HCT116 (cell line): ENCODE results near the gene TOLLIP. TPM values are rescaled to one million over a fixed set of nuclear protein-coding genes. Genes with fewer than 3 reads are reported as not detected.

Source experiments
- ATAC-seq: fragments of 200-7000 bp; cut with Tn5 transposase; 2 replicates; pipeline ENCODE4 v1.9.1; 2020; ENCODE audit warnings: mild to moderate bottlenecking, moderate library complexity
- BruUV-seq: library from RNA; stranded (reverse); fragments of 400-500 nt; replicated peaks from 2 replicates; lab custom pipeline; 2021; lab: Mats Ljungman, UMichigan
- CTCF ChIA-PET: fragments of 300-600 bp; sonication (Branson Sonifier 250); formaldehyde crosslinking; loops from one replicate; lab custom pipeline; 2021; ENCODE audit warnings: antibody characterized with exemption; lab: Charles Lee
- POLR2A ChIA-PET: fragments of 300-600, 350-600 bp; sonication (Branson Sonifier 250); formaldehyde crosslinking; loops from one replicate; lab custom pipeline; 2021; ENCODE audit warnings: antibody characterized with exemption; lab: Charles Lee
- RAD21 ChIA-PET, 2 experiments: fragments of 300-600 bp; sonication (Branson Sonifier 250); formaldehyde crosslinking; loops; one replicate each; lab custom pipeline; 2023; ENCODE audit warnings: low total read pairs in 2 of 2; ENCODE audit not compliant: uncharacterized antibody in 2 of 2, unreplicated experiment in 2 of 2, low non-redundant PET in 1 of 2; lab: Charles Lee
- DNase-seq: peaks from one replicate; pipeline ENCODE4 v3.0.0-alpha.2; 2010; ENCODE audit warnings: low read depth, low spot score
- H2AFZ ChIP-seq: fragments of 200-600 bp; shearing (Covaris generic), sonication (generic); 2 replicates; pipeline ENCODE4 v1.6.1; 2017; ENCODE audit warnings: low read depth, mixed run types, mixed read lengths, antibody characterized with exemption, low read length; ENCODE audit not compliant: poor library complexity, severe bottlenecking
- H3K27ac ChIP-seq: 2 replicates; pipeline ENCODE4 v1.5.1; 2012; ENCODE audit warnings: low read depth, low read length
- H3K27me3 ChIP-seq: fragments of 200-600 bp; sonication (generic); 2 replicates; pipeline ENCODE4 v1.6.1; 2016; ENCODE audit warnings: mixed run types, low read length, mixed read lengths; ENCODE audit not compliant: insufficient read depth
- H3K36me3 ChIP-seq, 2 experiments: fragments of 200-500 bp in 1 of 2; fragments of 200-600 bp in 1 of 2; sonication (Bioruptor generic) in 1 of 2; sonication (generic) in 1 of 2; 2 replicates each; pipeline versions ENCODE4 v1.5.1 to v1.6.1; 2014 to 2016; ENCODE audit warnings: low read length in 2 of 2, inconsistent platforms in 1 of 2, mixed read lengths in 1 of 2, mixed run types in 1 of 2; ENCODE audit not compliant: insufficient read depth in 2 of 2, control insufficient read depth in 1 of 2
- H3K4me1 ChIP-seq, 2 experiments: fragments of 200-600 bp in 1 of 2; sonication (generic) in 1 of 2; 2 replicates each; pipeline versions ENCODE4 v1.5.1 to v1.6.1; 2012 to 2017; ENCODE audit warnings: low read length in 2 of 2, inconsistent platforms in 1 of 2, mild to moderate bottlenecking in 1 of 2, mixed read lengths in 1 of 2, mixed run types in 1 of 2, moderate library complexity in 1 of 2; ENCODE audit not compliant: insufficient read depth in 2 of 2, control insufficient read depth in 1 of 2
- H3K4me2 ChIP-seq: fragments of 200-600 bp; sonication (generic); 2 replicates; pipeline ENCODE4 v1.6.1; 2017; ENCODE audit warnings: mixed run types, low read length, mixed read lengths
- H3K4me3 ChIP-seq, 2 experiments: fragments of 200-600 bp in 1 of 2; sonication (generic) in 1 of 2; replicated peaks in 1 of 2; 2 replicates each; pipeline ENCODE4 v1.5.1; 2011 to 2016; ENCODE audit warnings: low read length in 2 of 2, control low read depth in 1 of 2, low read depth in 1 of 2, mild to moderate bottlenecking in 1 of 2, mixed read lengths in 1 of 2, mixed run types in 1 of 2
- H3K79me2 ChIP-seq: fragments of 200-600 bp; sonication (generic); 2 replicates; pipeline ENCODE4 v1.6.1; 2017; ENCODE audit warnings: mild to moderate bottlenecking, mixed run types, low read length, moderate library complexity, mixed read lengths; ENCODE audit not compliant: insufficient read depth
- H3K9ac ChIP-seq: fragments of 200-600 bp; sonication (generic); 2 replicates; pipeline ENCODE4 v1.6.1; 2016; ENCODE audit warnings: low read length, mixed read lengths
- H3K9me2 ChIP-seq: fragments of 200-600 bp; sonication (generic), shearing (Covaris generic); 2 replicates; pipeline ENCODE4 v1.6.1; 2017; ENCODE audit warnings: mixed run types, mild to moderate bottlenecking, moderate library complexity; ENCODE audit not compliant: insufficient read depth
- H3K9me3 ChIP-seq, 2 experiments: fragments of 200-500 bp in 1 of 2; fragments of 200-600 bp in 1 of 2; sonication (Bioruptor generic) in 1 of 2; sonication (generic) in 1 of 2; 2 replicates each; pipeline ENCODE4 v1.6.1; 2014 to 2017; ENCODE audit warnings: low read length in 2 of 2, mixed read lengths in 2 of 2, inconsistent platforms in 1 of 2, low read depth in 1 of 2, mild to moderate bottlenecking in 1 of 2, mixed run types in 1 of 2, moderate library complexity in 1 of 2; ENCODE audit not compliant: control insufficient read depth in 1 of 2, insufficient read depth in 1 of 2
- H4K20me1 ChIP-seq: fragments of 200-600 bp; sonication (generic), shearing (Covaris generic); 2 replicates; pipeline ENCODE4 v1.6.1; 2017; ENCODE audit warnings: mixed run types, mild to moderate bottlenecking, moderate library complexity; ENCODE audit not compliant: insufficient read depth
- CBX3 ChIP-seq: IDR thresholded peaks from 2 replicates; pipeline ENCODE4 v1.6.1; 2012; ENCODE audit warnings: low read depth
- CTCF ChIP-seq, 3 experiments: fragments of 200-600 bp in 1 of 3; sonication (generic) in 1 of 3; IDR thresholded peaks in 2 of 3; conservative IDR thresholded peaks in 1 of 3; 2 replicates each; pipeline ENCODE4 v1.5.1; 2012 to 2017; ENCODE audit warnings: low read depth in 2 of 3, low read length in 2 of 3, antibody characterized with exemption in 1 of 3, borderline replicate concordance in 1 of 3, control low read depth in 1 of 3, mild to moderate bottlenecking in 1 of 3, mixed read lengths in 1 of 3, mixed run types in 1 of 3, moderate library complexity in 1 of 3; ENCODE audit not compliant: insufficient read depth in 1 of 3
- ELF1 ChIP-seq: IDR thresholded peaks from 2 replicates; pipeline ENCODE4 v1.6.1; 2012; ENCODE audit warnings: low read depth, borderline replicate concordance
- EZH2 ChIP-seq: fragments of 200-600 bp; sonication (generic); IDR thresholded peaks from 2 replicates; pipeline ENCODE4 v1.6.1; 2017; ENCODE audit warnings: antibody characterized with exemption, mixed run types
- EZH2phosphoT487 ChIP-seq: fragments of 200-600 bp; IDR thresholded peaks from 2 replicates; pipeline ENCODE4 v1.6.1; 2018; ENCODE audit warnings: antibody characterized with exemption, borderline replicate concordance
- FOSL1 ChIP-seq: IDR thresholded peaks from 2 replicates; pipeline ENCODE4 v1.6.1; 2012; ENCODE audit warnings: low read depth
- POLR2AphosphoS5 ChIP-seq: IDR thresholded peaks from 2 replicates; pipeline ENCODE4 v1.6.1; 2011; ENCODE audit warnings: mild to moderate bottlenecking, low read depth, low read length, moderate library complexity
- RAD21 ChIP-seq: IDR thresholded peaks from 2 replicates; pipeline ENCODE4 v1.6.1; 2012; ENCODE audit warnings: low read depth, mild to moderate bottlenecking
- SIN3A ChIP-seq: IDR thresholded peaks from 2 replicates; pipeline ENCODE4 v1.6.1; 2012; ENCODE audit warnings: low read depth
- SP1 ChIP-seq: IDR thresholded peaks from 2 replicates; pipeline ENCODE4 v1.6.1; 2012; ENCODE audit warnings: low read depth
- SRF ChIP-seq: IDR thresholded peaks from 2 replicates; pipeline ENCODE4 v1.6.1; 2012; ENCODE audit warnings: low read depth
- YY1 ChIP-seq: IDR thresholded peaks from 2 replicates; pipeline ENCODE4 v1.6.1; 2011; ENCODE audit warnings: low read length, low read depth, moderate library complexity, mild to moderate bottlenecking; ENCODE audit not compliant: insufficient replicate concordance; ENCODE audit errors: extremely low read depth
- ZNF274 ChIP-seq: fragments of 200-500 bp; sonication (Bioruptor generic); IDR thresholded peaks from 2 replicates; pipeline ENCODE4 v1.6.1; 2014; ENCODE audit warnings: mild to moderate bottlenecking, low read depth, low read length, inconsistent platforms
- intact Hi-C: fragments of 100-400 bp; cut with micrococcal nuclease; formaldehyde crosslinking; loops from 2 replicates; pipeline ENCODE4 v1.10.0; 2022
- total RNA-seq: library from RNA; stranded (reverse); gene quantifications from one replicate; pipeline ENCODE4 v1.2.1, GENCODE V29; 2021; ENCODE audit not compliant: unreplicated experiment
- TF ChIP-seq, protein P1 (sequence below): IDR thresholded peaks from 2 replicates; pipeline ENCODE4 v1.6.1; 2012

The TOLLIP gene
- total RNA-seq, 1 experiment from 2014 or later: 28.5 TPM

DNA sequence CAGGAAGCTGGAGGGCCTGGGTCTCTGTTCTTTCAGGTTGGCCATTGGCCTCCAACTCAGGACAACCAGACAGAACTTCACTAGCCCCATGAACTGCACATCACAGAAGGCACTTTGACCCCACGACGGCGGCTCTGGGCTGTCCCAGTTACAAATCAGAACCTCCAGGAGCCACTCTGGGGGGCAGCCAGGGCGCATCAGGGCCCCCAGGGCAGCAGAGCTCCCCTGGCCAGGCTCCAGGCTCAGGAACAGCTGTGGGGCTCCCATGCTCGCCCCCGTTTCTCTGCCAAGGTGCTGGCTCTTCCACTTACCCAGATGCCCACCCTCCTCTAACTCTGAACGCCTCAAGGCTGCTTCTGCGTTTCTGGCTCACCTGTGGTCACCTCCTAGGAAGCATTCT is 25.5 kb downstream of the TOLLIP start:
- ATAC-seq: no peak
- BruUV-seq: no TSS peak

DNA sequence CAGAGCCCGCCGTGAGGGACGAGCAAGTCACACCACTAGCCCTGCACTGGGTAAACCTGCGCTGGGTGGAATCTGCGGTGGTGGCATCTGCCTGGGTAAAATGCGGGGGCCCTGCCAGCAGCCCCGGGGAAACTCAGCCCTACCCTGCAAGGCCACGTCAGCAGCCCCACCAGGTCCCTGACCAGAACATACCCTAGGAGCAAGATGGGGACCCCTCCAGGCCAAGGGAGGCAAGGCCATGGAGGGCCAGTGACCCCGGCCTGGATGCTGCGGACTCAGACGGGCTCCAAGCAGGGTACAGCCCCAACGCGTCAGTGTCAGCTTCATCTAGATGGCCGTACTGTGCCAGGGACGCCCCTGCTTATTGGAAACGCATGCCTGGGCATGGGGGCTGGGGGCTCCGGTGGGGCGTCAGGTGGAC is 26.3 kb downstream of the TOLLIP start:
- BruUV-seq: no TSS peak
- Histone ChIP-seq H3K4me3 (no peak overlapping the region), H3K4me1 (no peaks in the 10 kb centered on the region), H3K79me2 (no peaks in the 10 kb centered on the region), H3K9me3 (no peaks in the 10 kb centered on the region), H3K4me2 (no peak overlapping the region), H4K20me1 (no peaks in the 10 kb centered on the region), H2AFZ (no peak overlapping the region), H3K27ac (no peak overlapping the region), H3K27me3 (no peaks in the 10 kb centered on the region), H3K9me2 (no peaks in the 10 kb centered on the region), H3K36me3 (no peaks in the 10 kb centered on the region), H3K9ac (no peak overlapping the region)
- ATAC-seq (no peak), DNase-seq (no peak)
- ChIA-PET CTCF (no interaction called here), RAD21 (no interaction called here), POLR2A (no interaction called here)
- intact Hi-C loops: no loop called here
- TF ChIP-seq CBX3: no peak
- TF ChIP-seq CTCF (IDR thresholded peaks at IDR 0.05 in 2 of 3, conservative IDR thresholded peaks at IDR 0.05 in 1 of 3; ENCODE audit: borderline replicate concordance in 1 of 3, insufficient read depth in 1 of 3, low read depth in 2 of 3, low read length in 2 of 3): no peak
- no peak for TF ChIP-seq ZNF274
- TF ChIP-seq EZH2: no peak
- no peak for TF ChIP-seq RAD21
- no peak for TF ChIP-seq EZH2phosphoT487
- no peak for TF ChIP-seq POLR2AphosphoS5
- TF ChIP-seq, protein P1, sequence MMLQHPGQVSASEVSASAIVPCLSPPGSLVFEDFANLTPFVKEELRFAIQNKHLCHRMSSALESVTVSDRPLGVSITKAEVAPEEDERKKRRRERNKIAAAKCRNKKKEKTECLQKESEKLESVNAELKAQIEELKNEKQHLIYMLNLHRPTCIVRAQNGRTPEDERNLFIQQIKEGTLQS: no peak

More for the DNA sequence above, 25.5 kb downstream of the TOLLIP start:
- H3K4me3 ChIP-seq: no peak overlapping the region
- no peaks in the 10 kb centered on the region for H3K36me3 ChIP-seq
- CTCF ChIA-PET: no interaction called here
- H3K9me2 ChIP-seq: no peaks in the 10 kb centered on the region
- DNase-seq: no peak
- POLR2A ChIA-PET: no interaction called here
- H2AFZ ChIP-seq: no peak overlapping the region
- H3K27me3 ChIP-seq: no peaks in the 10 kb centered on the region
- H3K4me2 ChIP-seq: no peak overlapping the region
- RAD21 ChIA-PET: no interaction called here
- H4K20me1 ChIP-seq: no peaks in the 10 kb centered on the region
- H3K9ac ChIP-seq: no peak overlapping the region
- no peaks in the 10 kb centered on the region for H3K4me1 ChIP-seq
- no peaks in the 10 kb centered on the region for H3K79me2 ChIP-seq
- H3K9me3 ChIP-seq: no peaks in the 10 kb centered on the region
- no peak for TF ChIP-seq CTCF (IDR thresholded peaks at IDR 0.05 in 2 of 3, conservative IDR thresholded peaks at IDR 0.05 in 1 of 3; ENCODE audit: borderline replicate concordance in 1 of 3, insufficient read depth in 1 of 3, low read depth in 2 of 3, low read length in 2 of 3)
- no peak for TF ChIP-seq ELF1
- no peak for TF ChIP-seq SP1
- TF ChIP-seq FOSL1: no peak
- TF ChIP-seq YY1: no peak
- TF ChIP-seq SRF: no peak
- no peak for TF ChIP-seq SIN3A
- intact Hi-C loops: no loop called here
- no peak overlapping the region for H3K27ac ChIP-seq
